HuH-7.5 (cell line): ENCODE measurements around the gene AFTPH.

Source experiments
- DNase-seq: peaks from one replicate; pipeline ENCODE4 v3.0.0; 2011; ENCODE audit warnings: low spot score

The AFTPH gene

DNA sequence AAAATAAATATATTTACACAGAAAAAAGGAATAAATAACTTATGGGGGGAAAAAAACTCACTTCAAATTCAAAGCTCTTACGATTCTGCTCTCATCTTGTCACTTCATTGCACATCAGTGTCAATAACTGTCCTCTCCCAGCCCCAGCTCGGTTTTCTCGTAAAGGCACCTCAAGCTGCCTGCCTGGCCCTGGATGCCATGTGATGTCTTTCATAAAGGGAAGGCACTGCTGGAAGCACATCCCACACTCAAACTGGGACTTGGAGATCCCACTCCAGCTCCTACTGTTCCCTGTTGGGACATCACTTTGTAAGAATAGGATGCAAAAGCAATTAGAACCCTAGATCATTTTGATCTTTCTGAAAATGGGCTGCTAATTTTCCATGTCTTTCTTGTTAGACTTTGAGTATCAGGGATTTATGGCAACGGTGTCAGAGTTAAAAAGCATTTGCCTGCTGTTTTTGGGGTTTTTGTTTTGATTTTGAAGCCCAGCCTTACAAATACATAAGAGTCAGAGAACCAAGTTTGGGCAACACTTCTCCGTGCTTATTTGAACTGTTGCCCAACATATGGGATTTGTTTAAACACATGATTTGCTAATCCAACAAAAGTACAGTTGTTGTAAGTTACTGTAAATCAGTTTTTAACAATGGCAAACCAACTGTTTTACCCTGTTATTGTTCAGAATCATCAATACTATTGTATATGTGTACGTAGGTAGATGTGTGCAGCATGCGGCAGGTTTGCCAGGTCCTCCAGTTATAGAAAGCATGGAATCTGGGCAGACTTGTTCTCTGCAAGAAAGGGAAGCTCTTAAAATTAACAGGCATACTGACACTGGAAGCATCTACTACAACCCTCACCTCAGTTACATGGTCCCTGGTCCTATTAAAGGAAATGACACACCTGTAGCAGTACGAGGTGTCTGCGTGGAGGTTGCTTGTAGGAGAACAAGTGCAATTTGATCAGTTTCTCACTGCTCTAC, 109.0 kb downstream of the AFTPH start:
- no peak for DNase-seq

DNA sequence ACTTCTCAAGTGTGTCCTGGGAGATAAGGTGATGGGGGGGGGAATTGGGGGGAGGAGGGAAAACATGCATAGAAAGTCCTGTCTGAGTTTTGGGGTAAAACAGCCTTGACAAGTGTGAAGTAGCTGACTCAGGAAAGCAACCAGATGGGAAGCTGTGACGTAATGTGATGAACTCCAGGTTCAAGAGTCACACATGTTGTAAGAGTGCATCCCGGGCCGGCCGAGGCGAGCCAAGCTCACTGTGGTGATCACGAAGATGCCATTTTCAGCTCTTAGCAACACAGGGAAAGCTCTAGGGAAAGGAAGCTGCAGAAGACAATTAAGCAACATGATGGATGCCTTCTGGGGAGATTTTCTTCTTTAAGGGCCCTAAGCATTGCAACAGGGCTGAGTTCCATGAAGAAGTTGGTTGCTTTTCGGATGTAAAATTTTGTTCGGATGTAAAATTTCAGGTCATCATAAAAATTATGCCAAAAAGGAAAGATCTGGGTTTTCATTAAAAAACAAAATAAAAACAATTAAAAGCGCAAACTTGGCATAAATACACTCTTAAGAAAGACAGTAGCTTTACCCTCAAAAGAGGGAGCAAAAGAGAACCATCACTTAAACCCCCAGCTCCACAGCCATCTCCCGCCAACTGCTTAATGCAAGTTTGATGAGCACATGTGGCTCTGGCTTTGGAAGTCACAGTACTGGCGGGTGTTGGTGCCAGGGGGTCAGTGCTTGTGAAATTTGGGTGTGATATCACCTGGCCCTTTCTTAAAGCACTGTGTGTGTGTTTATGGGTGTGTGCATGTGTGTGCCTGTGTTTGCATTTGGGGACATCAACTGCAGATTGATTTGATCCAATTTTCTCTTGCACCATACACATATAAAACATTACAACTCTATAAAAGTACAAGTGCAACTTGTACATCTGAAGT, 110.5 kb downstream of the AFTPH start:
- no peak for DNase-seq

DNA sequence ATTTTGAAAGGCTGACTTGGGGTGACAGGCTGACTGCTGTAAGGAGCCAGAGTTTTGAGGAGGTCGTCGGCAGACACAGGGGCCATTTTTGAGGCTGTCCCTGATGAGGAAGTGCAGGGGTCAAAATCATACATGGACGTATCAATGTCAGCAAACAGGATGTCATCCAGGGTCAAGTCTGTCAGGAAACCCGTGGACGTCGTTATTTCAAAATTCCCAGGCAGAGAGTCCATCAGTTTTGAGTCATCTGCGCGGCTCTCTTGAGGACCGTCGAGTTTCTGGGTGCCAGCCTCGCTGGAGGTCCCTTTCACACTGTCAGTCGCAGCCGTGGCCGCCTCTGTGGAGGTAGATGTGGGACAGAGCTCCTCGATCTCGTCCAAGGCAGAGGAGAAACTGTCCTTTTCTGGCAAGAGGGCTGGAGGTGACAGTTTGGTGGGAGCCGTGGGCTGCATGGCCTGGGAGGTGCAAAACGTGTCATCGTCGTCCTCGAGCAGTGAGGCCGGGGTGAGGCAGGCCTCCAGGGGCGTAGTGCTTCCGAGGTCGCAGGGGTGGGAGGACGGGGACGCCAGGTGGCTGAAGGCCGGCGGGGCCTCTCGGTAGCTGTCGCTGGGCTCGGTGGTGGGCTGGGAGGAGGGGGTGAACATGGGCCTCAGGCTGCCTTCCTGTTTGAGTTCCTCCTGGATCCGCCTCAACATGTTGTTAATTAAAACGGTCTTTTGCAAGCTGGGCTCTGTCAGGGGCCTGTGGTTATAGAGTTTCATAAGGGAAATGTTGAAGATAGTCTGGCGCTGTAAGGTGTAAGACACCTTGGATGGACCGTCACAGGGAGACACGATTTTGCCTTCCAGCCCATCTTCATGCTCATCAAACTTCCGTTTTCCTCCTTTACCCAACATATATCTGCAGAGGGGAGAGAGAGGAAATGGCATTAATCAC, 112.1 kb downstream of the AFTPH start:
- DNase-seq = no peak

DNA sequence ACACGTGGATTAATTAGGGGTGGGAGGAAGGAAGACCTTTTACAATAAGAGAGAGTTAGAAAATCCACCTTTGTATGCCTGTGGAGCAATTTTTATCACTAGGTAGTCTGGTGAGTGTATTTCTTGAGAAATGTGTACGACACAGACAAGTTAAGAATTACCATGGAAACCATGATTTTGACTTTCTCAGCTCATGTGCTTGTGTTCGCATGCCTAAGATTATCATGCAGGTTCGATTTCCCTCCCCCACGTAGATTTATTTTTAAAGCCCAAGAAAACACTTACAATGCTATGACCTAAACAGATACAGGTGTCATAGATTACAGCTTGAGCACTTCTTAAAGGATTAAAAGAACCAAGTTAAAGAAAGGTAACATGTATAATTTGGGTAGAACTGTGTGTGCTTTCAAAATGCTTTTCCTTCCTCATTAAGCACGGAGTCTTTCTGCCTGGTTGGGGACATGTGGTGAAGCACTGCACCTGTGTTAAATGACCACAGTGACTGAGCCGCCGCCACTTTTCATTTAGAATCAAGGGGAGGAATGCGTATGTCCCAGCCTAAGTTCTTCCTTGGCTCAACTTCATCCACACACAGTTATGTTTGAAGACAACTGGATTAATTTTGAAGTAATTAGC, 113.0 kb downstream of the AFTPH start:
- no peak for DNase-seq

DNA sequence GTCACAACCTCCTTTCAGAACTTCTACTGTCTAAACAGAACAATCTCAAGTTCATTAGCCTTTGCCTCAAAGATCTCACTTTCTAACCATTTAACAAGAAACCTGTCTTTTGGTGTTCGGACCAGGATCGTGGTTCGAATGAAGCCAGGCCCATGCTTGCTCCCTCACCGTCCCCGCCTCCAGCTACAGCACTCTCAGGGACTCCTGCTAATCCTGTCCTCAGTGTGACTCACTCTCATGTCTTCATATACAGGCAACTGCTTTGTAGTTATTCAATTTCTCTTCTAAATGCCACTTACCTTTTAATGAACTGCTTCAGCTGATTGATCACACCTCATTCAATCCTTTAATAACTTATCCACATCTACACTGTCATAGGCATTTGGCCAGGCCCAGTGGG, 113.8 kb downstream of the AFTPH start:
- no peak for DNase-seq

DNA sequence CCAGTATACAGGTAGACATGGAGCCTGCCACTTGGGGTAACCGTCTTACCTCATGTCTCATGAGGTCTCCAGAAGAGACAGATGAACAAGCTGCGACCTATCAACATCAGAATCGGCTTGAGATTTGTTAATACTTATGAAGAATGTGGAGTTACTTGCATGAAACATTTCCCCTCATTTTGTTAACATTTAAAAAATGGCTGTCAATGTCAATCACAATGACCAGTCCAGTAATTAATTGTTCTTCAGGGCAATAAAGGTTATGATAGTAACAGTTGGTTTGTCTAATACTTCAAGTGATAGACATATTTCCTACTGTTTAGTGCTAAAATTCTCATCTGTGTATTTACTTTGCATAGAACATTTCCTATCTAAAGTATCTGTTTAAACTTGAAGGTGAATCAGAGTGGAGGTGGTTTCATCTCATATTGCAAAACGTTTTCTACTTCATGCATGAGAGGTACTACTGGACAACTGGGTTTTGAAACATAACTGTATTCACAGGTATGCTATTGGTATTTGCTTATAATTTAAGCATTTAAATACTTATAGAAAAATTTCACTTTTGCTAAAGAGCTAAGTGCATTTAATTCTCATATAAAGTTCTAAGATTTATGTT, 114.5 kb downstream of the AFTPH start:
- DNase-seq = no peak

DNA sequence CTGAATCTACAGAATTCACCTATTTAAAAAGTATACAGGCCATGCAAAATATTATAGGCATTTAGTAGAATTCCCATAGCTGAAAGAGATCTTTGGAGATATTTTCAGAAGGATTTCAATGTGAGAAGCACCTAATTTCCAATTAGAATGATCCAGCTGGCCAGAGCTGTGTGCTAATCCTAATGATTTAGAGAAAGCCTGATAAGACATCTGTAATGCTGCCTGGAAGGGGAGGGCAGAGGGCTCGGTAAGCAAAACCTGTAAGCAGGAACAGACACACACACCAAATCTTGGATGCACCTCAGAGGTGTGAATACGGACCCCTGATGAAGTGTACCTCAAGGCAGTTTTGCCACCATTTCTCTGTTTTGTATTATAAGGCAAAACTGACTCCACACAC, 115.6 kb downstream of the AFTPH start:
- DNase-seq = no peak

DNA sequence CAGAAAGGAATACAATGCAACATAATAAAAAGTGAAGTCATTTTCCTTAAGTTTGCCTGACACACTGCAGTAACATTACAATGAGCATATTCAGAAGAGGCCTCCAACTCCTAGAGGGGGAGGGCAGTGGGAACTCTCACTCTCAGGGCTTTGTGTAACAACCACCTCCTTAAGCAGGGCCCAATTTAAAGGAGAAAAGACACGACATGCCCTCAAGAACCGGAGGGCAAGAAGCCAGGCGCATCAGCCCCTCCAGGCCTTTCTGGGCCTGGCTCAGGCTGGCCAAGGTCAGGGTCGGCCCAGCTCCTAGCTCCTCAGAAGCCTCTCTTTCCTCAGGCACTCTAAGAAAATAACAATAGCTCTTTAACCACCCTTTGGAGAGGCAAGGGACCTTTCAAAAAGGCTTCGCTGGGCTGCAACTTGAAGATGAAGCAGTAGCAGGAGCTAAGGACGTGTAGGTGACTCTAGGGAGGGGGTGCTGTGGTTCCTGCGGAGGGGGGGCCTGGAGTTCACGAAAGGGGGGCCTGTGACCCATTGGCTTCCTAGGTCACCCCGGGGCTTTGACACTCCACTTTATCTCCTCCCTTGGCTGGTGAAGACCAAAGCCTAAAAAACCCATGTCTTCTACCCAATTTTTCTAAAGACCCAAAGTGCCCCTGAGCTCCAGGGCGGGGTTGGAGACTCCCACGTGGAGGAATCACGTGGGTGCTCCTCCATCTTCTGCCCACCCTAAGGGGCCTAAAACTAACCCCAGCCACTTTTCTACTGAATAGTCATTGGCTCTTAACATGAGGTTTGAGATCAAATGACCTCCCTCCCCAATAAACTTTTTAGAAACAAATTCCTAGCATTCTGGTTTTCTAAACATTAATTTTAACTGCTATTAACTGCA, 116.3 kb downstream of the AFTPH start:
- DNase-seq = no peak

DNA sequence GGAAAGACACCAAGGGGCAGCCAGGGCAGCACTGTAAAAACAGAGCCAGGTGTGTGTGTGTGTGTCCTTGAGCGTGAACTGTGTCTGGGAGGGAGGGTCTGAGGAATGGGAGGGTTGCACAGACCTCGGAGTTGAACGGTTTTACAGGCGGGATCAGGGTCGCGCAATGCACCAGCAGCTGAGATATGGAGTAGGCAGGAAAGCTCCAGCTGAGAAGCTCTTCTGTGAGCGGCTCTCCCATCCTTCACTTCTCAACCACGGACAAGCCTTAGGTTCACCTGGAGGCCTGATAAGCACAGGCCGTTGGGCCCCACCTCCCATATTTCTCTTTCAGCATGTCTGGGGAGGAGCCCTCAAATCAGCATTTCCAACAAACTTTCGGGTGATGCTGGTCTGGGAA, 117.5 kb downstream of the AFTPH start:
- no peak for DNase-seq
